Measurements from ENCODE around the gene MAD2L2. TPM values are rescaled to one million over a fixed set of nuclear protein-coding genes. Genes with fewer than 3 reads are reported as not detected.

The MAD2L2 gene
- total and polyA plus RNA-seq, 9 of the 15 experiments (the other 6 are each of a cell fraction or from before 2014, with no cell fraction given): 12.4 to 286 (median 143) TPM

DNA sequence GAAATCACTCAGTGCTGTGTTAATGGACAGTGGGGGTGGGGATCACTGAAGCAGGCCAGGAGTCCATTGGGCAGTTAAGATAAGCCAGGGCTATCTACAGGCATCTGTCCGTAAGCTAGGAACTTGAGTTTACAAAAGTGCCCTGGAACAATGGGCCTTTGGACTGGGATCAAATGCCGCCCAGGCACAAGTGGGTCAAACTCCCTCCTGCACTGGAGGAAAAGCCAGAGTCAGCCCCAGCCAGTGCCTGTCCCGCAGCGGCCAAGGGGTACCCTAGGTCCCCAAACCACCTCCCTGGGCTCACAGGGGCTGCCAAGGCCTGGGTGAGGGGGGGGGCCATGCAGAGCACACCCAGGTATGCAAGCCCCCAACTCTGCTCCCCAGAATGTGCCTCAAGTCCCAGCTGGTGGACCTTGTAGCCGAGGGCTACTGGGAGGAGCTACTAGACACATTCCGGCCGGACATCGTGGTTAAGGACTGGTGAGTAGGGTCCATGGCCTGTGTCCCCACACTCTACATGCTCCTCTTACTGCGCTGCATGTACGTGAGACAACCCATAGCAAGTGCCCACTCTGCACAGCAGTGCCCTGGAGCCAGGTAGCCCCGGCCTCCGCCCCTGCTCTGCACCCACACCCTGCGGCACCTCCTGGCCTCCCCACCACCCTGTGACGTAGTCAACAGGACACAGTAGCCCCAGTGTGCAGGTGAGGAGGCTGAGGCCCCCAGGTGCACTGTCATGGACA lies 9.2 kb downstream of the MAD2L2 start (continued):
- TF ChIP-seq CCAR2 (IDR thresholded peaks at IDR 0.05; ENCODE audit: low read depth, low read length) (no peak), MEIS2 (IDR thresholded peaks at IDR 0.05; ENCODE audit: partially characterized antibody) (peak; percentile 91), ZNF3 (CRISPR knock-in tag; IDR thresholded peaks at IDR 0.05) (no peak), ZNF140 (CRISPR knock-in tag; IDR thresholded peaks at IDR 0.05) (no peak), STAT5A (IDR thresholded peaks at IDR 0.05; ENCODE audit: borderline replicate concordance, low read length) (peak; percentile 79), ZSCAN29 (IDR thresholded peaks at IDR 0.05) (no peak), SP2 (IDR thresholded peaks at IDR 0.05; ENCODE audit: extremely low read depth, low read depth, low read length, poor library complexity, severe bottlenecking) (no peak), SMAD2 (IDR thresholded peaks at IDR 0.05; ENCODE audit: low read depth, low read length) (no peak), NR3C1 (CRISPR knock-in tag; IDR thresholded peaks at IDR 0.05) (no peak), ZNF707 (CRISPR knock-in tag; conservative IDR thresholded peaks at IDR 0.05) (no peak), CREM (IDR thresholded peaks at IDR 0.05; ENCODE audit: low read depth) (peak; percentile 73)
- TF ChIP-seq, protein P1, sequence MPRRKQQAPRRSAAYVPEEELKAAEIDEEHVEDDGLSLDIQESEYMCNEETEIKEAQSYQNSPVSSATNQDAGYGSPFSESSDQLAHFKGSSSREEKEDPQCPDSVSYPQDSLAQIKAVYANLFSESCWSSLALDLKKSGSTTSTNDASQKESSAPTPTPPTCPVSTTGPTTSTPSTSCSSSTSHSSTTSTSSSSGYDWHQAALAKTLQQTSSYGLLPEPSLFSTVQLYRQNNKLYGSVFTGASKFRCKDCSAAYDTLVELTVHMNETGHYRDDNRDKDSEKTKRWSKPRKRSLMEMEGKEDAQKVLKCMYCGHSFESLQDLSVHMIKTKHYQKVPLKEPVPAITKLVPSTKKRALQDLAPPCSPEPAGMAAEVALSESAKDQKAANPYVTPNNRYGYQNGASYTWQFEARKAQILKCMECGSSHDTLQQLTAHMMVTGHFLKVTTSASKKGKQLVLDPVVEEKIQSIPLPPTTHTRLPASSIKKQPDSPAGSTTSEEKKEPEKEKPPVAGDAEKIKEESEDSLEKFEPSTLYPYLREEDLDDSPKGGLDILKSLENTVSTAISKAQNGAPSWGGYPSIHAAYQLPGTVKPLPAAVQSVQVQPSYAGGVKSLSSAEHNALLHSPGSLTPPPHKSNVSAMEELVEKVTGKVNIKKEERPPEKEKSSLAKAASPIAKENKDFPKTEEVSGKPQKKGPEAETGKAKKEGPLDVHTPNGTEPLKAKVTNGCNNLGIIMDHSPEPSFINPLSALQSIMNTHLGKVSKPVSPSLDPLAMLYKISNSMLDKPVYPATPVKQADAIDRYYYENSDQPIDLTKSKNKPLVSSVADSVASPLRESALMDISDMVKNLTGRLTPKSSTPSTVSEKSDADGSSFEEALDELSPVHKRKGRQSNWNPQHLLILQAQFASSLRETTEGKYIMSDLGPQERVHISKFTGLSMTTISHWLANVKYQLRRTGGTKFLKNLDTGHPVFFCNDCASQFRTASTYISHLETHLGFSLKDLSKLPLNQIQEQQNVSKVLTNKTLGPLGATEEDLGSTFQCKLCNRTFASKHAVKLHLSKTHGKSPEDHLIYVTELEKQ (CRISPR knock-in tag; IDR thresholded peaks at IDR 0.05): no peak
- TF ChIP-seq, protein P2, sequence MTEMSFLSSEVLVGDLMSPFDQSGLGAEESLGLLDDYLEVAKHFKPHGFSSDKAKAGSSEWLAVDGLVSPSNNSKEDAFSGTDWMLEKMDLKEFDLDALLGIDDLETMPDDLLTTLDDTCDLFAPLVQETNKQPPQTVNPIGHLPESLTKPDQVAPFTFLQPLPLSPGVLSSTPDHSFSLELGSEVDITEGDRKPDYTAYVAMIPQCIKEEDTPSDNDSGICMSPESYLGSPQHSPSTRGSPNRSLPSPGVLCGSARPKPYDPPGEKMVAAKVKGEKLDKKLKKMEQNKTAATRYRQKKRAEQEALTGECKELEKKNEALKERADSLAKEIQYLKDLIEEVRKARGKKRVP (CRISPR knock-in tag; IDR thresholded peaks at IDR 0.05): no peak
